ENCODE results near the gene DDAH1.

- TF ChIP-seq CTCF (IDR thresholded peaks at IDR 0.05; ENCODE audit: low read depth, low read length, poor library complexity, severe bottlenecking), result no peak
- TF ChIP-seq EZH2phosphoT487 (IDR thresholded peaks at IDR 0.05; ENCODE audit: borderline replicate concordance, low read length), result no peak
These were observed 124.5 kb downstream of the DDAH1 start for GRCh38 chr1:85340427-85340826.
